Amniotic epithelial cell (primary cell): ENCODE measurements around the gene TMEM119.
A peak's percentile ranks its signal among the peaks of the same experiment; 100 is the strongest.

Experiments
- DNase-seq: peaks from one replicate; pipeline ENCODE4 v3.0.0-alpha.2; 2010; ENCODE audit warnings: low read depth

TMEM119 gene

GRCh38 chr12:108616359-108616758, 18.5 kb upstream of the TMEM119 start:
- no peak for DNase-seq

GRCh38 chr12:108615918-108616317, 18.0 kb upstream of the TMEM119 start:
- no peak for DNase-seq

- no peak for DNase-seq
Measured at GRCh38 chr12:108614639-108615038, 16.8 kb upstream of the TMEM119 start.

GRCh38 chr12:108614041-108614440, 16.2 kb upstream of the TMEM119 start:
- no peak for DNase-seq

GRCh38 chr12:108613548-108613947, 15.7 kb upstream of the TMEM119 start:
- no peak for DNase-seq

- DNase-seq: peak; percentile 38
Measured at GRCh38 chr12:108612788-108613282, 15.0 kb upstream of the TMEM119 start.

GRCh38 chr12:108611884-108612415, 14.1 kb upstream of the TMEM119 start:
- DNase-seq: peak; percentile 92

- no peak for DNase-seq
Measured at GRCh38 chr12:108610856-108611605, 13.1 kb upstream of the TMEM119 start.

- no peak for DNase-seq
Measured at GRCh38 chr12:108610336-108610815, 12.5 kb upstream of the TMEM119 start.

GRCh38 chr12:108609537-108610335, 11.9 kb upstream of the TMEM119 start:
- no peak for DNase-seq

- DNase-seq: no peak
Measured at GRCh38 chr12:108608616-108609015, 10.7 kb upstream of the TMEM119 start.

GRCh38 chr12:108607981-108608600, 10.2 kb upstream of the TMEM119 start:
- DNase-seq: no peak

GRCh38 chr12:108606492-108606891, 8.6 kb upstream of the TMEM119 start:
- no peak for DNase-seq

- DNase-seq: no peak
Measured at GRCh38 chr12:108605690-108606406, 8.0 kb upstream of the TMEM119 start.

- DNase-seq: peak; percentile 54
Measured at GRCh38 chr12:108605000-108605689, 7.3 kb upstream of the TMEM119 start.

- DNase-seq: no peak
Measured at GRCh38 chr12:108604208-108604941, 6.5 kb upstream of the TMEM119 start.

- no peak for DNase-seq
Measured at GRCh38 chr12:108603743-108604142, 5.9 kb upstream of the TMEM119 start.

GRCh38 chr12:108602976-108603704, 5.3 kb upstream of the TMEM119 start:
- no peak for DNase-seq

GRCh38 chr12:108602209-108602705, 4.4 kb upstream of the TMEM119 start:
- DNase-seq: no peak

- no peak for DNase-seq
Measured at GRCh38 chr12:108600702-108601007, 2.8 kb upstream of the TMEM119 start.
